ENCODE results near the gene TIMP3.
"Not testable (repeated sequence)": the region's sequence is repeated elsewhere in the genome, so short reads cannot be mapped to it uniquely, and the experiment has no call there.

TIMP3 gene

GRCh38 chr22:32801537-32802236 lies at the start of gene TIMP3:
TSS of gene TIMP3 (plus strand) at chr22:32801705. CDS start at chr22:32802002, 297 bp downstream.
- CTCF ChIA-PET: interaction anchor here (1.4 kb wide), 1 partner anchor 10 kb away, joined by 3 read pairs; no protein-coding TSS in a partner anchor
- DNase-seq (ENCODE audit: extremely low spot score): no peak
- POLR2A ChIA-PET: no interaction called here

GRCh38 chr22:32752326-32752725 lies 49.2 kb upstream of the TIMP3 start:
- TF ChIP-seq, protein P1, sequence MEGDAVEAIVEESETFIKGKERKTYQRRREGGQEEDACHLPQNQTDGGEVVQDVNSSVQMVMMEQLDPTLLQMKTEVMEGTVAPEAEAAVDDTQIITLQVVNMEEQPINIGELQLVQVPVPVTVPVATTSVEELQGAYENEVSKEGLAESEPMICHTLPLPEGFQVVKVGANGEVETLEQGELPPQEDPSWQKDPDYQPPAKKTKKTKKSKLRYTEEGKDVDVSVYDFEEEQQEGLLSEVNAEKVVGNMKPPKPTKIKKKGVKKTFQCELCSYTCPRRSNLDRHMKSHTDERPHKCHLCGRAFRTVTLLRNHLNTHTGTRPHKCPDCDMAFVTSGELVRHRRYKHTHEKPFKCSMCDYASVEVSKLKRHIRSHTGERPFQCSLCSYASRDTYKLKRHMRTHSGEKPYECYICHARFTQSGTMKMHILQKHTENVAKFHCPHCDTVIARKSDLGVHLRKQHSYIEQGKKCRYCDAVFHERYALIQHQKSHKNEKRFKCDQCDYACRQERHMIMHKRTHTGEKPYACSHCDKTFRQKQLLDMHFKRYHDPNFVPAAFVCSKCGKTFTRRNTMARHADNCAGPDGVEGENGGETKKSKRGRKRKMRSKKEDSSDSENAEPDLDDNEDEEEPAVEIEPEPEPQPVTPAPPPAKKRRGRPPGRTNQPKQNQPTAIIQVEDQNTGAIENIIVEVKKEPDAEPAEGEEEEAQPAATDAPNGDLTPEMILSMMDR (IDR thresholded peaks at IDR 0.05; ENCODE audit: control extremely low read depth, extremely low read depth, low read depth, missing control alignments): no peak
- no peak for DNase-seq (ENCODE audit: extremely low spot score)
- ChIA-PET CTCF (interaction anchor here (0.8 to 1.2 kb wide), 2 partner anchors 8 to 12 kb away, joined by 3 read pairs; no protein-coding TSS in a partner anchor), POLR2A (no interaction called here)

More at GRCh38 chr22:32801537-32802236, at the start of gene TIMP3:
- TF ChIP-seq, protein P1 (IDR thresholded peaks at IDR 0.05; ENCODE audit: control extremely low read depth, extremely low read depth, low read depth, missing control alignments): no peak

DNA sequence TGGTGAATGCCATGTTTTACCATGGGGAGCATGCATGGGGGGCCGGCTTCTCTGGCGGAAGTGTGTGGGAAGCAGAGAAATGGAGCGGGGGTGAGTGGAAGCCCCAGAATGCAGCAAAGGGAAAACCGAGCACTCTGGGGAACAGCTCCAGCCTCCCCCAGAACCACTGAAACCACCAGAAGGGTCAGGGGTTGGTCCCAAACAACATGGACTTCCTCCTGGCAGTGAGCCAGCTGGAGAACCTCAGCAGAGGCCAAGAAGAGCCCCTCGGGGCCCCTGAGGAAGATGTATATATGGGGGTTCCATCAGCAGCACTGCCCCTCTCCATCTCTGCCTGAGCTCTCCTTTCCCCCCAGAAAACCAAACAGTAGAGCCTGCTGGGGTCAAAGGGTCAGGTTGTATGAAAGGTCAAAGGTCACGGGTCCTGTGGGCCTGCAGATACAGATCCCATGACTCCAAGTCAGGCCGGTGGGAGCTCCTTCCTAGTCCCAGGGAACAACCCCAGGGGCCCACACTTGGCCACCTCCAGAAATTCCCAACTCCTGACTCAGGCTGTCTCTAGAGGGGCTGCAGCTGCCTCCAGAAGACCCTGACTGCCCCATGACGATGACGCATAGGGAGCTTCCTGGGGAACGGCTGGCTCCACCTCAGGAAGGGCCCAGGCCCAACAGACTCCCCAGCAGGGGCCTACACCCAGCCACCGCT lies 48.5 kb upstream of the TIMP3 start:
- no peak for DNase-seq (ENCODE audit: extremely low spot score)
- CTCF ChIA-PET: interaction anchor here (0.8 to 1.2 kb wide), 2 partner anchors 9 to 13 kb away, joined by 3 read pairs; no protein-coding TSS in a partner anchor
- TF ChIP-seq, protein P1 (IDR thresholded peaks at IDR 0.05; ENCODE audit: control extremely low read depth, extremely low read depth, low read depth, missing control alignments): no peak
- POLR2A ChIA-PET: no interaction called here

DNA sequence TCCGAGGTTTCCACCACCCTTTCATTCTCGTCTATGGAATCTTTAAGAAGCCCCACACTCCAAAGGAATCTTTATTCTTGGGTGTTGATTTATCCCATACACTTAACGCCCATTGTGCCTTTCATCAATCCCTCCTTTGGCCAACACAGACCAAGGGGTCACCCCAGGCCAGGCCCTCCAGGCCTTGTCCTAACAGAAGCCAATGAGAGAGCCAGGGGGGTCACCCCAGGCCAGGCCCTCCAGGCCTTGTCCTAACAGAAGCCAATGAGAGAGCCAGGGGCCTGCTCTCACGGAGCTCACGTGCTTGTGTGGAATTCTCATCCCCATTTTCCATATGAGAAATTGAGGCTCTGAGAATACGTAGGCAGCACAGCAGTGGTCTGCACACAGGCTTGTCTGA lies 47.9 kb upstream of the TIMP3 start:
- TF ChIP-seq, protein P1 (IDR thresholded peaks at IDR 0.05; ENCODE audit: control extremely low read depth, extremely low read depth, low read depth, missing control alignments): no peak
- CTCF ChIA-PET: no interaction called here
- no peak for DNase-seq (ENCODE audit: extremely low spot score)
- POLR2A ChIA-PET: no interaction called here

DNA sequence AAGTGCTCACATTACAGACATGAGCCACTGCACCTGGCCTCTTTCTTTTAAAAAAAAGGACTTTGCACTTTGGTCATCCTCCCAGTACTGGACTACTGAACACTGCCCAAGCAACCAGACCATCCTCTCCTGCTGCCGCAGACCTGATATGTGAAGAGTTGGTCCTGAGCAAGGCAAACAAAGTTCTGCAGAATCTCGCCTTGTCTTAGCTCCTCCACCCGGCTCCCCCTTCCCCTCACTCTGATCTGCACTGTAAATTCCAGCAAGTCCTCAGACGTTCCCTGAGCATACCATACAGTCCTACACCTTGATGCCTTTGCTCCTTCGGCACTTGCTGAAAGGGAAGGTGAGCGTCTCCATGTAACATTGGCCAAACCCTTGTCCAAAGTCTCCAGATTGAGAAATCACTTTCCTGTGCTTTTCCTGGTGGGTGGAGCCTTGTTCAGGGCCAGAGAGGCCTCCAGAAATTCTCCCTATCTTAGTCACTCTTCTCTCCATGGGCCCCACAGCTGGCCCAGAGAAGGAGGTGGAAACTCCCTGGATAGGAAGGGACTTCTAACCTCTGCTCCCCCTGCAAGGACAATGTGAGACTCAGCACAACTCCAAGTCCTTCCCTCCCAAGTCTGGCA lies 47.0 kb upstream of the TIMP3 start:
- CTCF ChIA-PET: no interaction called here
- POLR2A ChIA-PET: no interaction called here
- DNase-seq (ENCODE audit: extremely low spot score): no peak
- TF ChIP-seq, protein P1 (IDR thresholded peaks at IDR 0.05; ENCODE audit: control extremely low read depth, extremely low read depth, low read depth, missing control alignments): no peak

- DNase-seq (ENCODE audit: extremely low spot score); POLR2A ChIA-PET; CTCF ChIA-PET: not testable (repeated sequence)
Measured at GRCh38 chr22:32757086-32757762, 44.3 kb upstream of the TIMP3 start.

All from GM10248 (cell line).